Measurements from ENCODE around the gene MRPL51. TPM values are rescaled to one million over a fixed set of nuclear protein-coding genes. Genes with fewer than 3 reads are reported as not detected.

Gene MRPL51
- 432 and 456 TPM in 2 replicates for total RNA-seq (2021)
- percentile 97 among the genes with signal in this experiment for Bru-seq, nascent RNA
- percentile 97 among the genes with signal in this experiment for BruChase-seq, experiment 1, labeled RNA remaining after a 2-hour chase
- BruChase-seq, experiment 2, labeled RNA remaining after a 6-hour chase = percentile 99 among the genes with signal in this experiment
- long read RNA-seq, transcript MRPL51-202 (3 exons, 601 nt) = minor isoform, 74 of 701 reads
- long read RNA-seq, transcript MRPL51-204 (3 exons, 343 nt) = minor isoform, 6 of 701 reads
- long read RNA-seq, transcript MRPL51-201 (3 exons, 1,234 nt) = major isoform, 395 of 701 reads
- long read RNA-seq, transcript MRPL51-205 (3 exons, 814 nt) = minor isoform, 54 of 701 reads
- long read RNA-seq, partial matches to known transcripts = 2 of 701 reads
- long read RNA-seq, other reads (novel, unspliced or antisense) = 165 of 701 reads

DNA sequence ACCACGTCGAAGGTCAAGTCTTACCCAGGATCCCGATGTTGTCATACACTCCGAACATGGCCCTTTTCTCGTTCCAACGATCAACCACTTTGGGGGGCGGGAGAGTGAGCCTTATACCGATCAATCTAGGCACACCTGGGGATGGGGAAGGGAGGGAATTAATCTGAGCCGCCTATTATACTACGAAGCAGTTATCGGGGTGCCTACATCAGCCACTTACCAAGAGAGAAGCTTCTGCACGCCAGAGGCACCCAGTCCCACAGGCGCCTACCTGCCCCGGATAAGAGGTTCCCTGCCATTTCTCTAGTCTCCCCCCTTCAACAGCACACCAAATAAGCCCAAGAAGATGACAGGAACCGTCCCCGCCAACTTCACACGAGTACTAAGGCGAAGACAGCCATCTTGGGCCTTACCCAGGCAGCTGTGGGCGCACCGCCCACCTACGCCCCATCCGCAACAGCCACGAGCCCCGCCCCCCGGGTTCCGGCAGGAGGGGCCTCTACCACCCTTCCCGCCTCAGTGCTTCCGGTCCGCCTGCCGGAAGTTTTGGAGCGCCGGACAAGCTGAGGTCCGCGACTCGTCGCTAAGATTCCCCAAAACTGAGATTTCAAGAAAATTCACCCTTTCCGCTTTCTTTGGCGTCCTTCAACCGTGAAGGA lies at the start of gene MRPL51:
Gene MRPL51 (minus strand): TSS at position 425 of the 659 bp plus-strand sequence. CDS start 126 bp downstream, at position 299.
- Histone ChIP-seq H3K4me1 (replicated peaks; ENCODE audit: insufficient read depth) (peaks cover 24% of the 10 kb centered on the region), H3K36me3 (ENCODE audit: low read depth) (peaks cover 31% of the 10 kb centered on the region), H3K27me3 (ENCODE audit: insufficient read depth, low read depth) (no peaks in the 10 kb centered on the region), H3K4me2 (peak within 1 kb of the TSS; percentile 93), H3K9me3 (ENCODE audit: insufficient read depth, low read depth) (no peaks in the 10 kb centered on the region), H3K4me3 (peak within 1 kb of the TSS; percentile 87), H2AFZ (peak within 1 kb of the TSS; percentile 91), H3K27ac (peak within 1 kb of the TSS; percentile 85), H3F3A (ENCODE audit: insufficient read depth, low read depth) (peaks cover 18% of the 10 kb centered on the region; the same call in 1 of the 2 replicates), H4K20me1 (ENCODE audit: insufficient read depth) (peaks cover 2% of the 10 kb centered on the region; the same call in 1 of the 2 replicates), H3K79me2 (ENCODE audit: low read depth) (peaks cover 54% of the 10 kb centered on the region), H3K9me2 (ENCODE audit: insufficient read depth) (no peaks in the 10 kb centered on the region)
- ChIA-PET CTCF (interaction anchor here (0.8 kb wide), 1 partner anchor 28 kb away, joined by 4 read pairs; no protein-coding TSS in a partner anchor), POLR2A (ENCODE audit: unreplicated experiment) (interaction anchor here (0.5 to 1.2 kb wide), 13 partner anchors 22 to 439 kb away, joined by 3 to 9 read pairs (median 4); partner anchors contain the start of genes LTBR, TNFRSF1A and VAMP1)
- DNase-seq = peak; percentile 86 to 99
- intact Hi-C loops (cut with micrococcal nuclease; ENCODE audit: unreplicated experiment) = loop anchor here (1.0 to 5.0 kb wide), 5 partner anchors 22 to 116 kb away; partner anchors contain the start of gene SCNN1A
- BruUV-seq (replicated peaks) = TSS peak; percentile 82
- no peak for TF ChIP-seq EZH2 (IDR thresholded peaks at IDR 0.05; ENCODE audit: low read depth)
- TF ChIP-seq, protein P1, sequence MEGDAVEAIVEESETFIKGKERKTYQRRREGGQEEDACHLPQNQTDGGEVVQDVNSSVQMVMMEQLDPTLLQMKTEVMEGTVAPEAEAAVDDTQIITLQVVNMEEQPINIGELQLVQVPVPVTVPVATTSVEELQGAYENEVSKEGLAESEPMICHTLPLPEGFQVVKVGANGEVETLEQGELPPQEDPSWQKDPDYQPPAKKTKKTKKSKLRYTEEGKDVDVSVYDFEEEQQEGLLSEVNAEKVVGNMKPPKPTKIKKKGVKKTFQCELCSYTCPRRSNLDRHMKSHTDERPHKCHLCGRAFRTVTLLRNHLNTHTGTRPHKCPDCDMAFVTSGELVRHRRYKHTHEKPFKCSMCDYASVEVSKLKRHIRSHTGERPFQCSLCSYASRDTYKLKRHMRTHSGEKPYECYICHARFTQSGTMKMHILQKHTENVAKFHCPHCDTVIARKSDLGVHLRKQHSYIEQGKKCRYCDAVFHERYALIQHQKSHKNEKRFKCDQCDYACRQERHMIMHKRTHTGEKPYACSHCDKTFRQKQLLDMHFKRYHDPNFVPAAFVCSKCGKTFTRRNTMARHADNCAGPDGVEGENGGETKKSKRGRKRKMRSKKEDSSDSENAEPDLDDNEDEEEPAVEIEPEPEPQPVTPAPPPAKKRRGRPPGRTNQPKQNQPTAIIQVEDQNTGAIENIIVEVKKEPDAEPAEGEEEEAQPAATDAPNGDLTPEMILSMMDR (conservative IDR thresholded peaks at IDR 0.05) = no peak

DNA sequence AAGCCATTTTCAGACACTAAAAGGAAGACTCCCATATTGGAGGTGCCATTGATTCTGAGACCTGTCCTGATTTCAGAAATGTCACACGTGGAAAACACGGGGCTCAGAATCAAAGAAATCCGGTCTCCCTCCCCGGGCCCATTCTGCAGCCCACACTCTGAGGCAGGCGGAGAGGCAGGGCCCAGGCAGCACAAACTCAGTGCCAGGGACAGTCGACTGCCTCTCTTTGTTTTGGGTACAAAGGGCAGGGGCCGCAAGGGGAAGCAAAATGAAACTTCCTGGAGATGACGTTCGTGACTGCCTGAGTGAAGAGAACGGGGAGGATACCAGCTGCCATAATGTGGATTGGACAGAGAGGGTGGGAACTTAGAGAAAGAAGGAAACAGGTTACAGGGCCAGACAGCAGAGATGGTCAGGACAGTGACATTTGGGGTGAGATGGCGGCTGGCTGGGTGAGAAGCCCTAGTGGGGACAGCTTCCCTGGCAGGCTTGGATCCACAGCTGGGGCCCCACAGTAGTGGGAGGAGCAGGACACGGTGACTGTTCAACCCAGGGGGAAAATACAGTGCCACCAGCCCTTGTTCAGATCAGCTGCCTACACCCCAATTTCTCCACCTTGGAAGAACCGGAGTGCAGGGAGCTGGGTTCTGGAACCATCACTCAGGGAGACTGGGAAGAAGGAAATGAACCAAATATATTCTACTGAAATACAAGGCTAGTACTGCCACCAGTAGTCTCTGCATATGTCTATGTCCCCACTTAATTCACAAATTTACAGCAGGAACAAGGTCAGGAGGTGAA lies 49.3 kb upstream of the MRPL51 start:
- POLR2A ChIA-PET (ENCODE audit: unreplicated experiment) = no interaction called here
- H3K4me1 ChIP-seq (replicated peaks; ENCODE audit: insufficient read depth) = peaks cover 15% of the 10 kb centered on the region
- BruUV-seq (replicated peaks) = no TSS peak
- CTCF ChIA-PET = no interaction called here
- peaks cover 41% of the 10 kb centered on the region for H3F3A ChIP-seq (ENCODE audit: insufficient read depth, low read depth)
- H3K9me3 ChIP-seq (ENCODE audit: insufficient read depth, low read depth) = no peaks in the 10 kb centered on the region
- H3K79me2 ChIP-seq (ENCODE audit: low read depth) = peaks cover 3% of the 10 kb centered on the region
- peaks cover 19% of the 10 kb centered on the region for H4K20me1 ChIP-seq (ENCODE audit: insufficient read depth)
- no peak for DNase-seq
- H2AFZ ChIP-seq = no peak overlapping the region
- TF ChIP-seq, protein P1 (conservative IDR thresholded peaks at IDR 0.05) = no peak
- TF ChIP-seq EZH2 (IDR thresholded peaks at IDR 0.05; ENCODE audit: low read depth) = no peak
- intact Hi-C loops (cut with micrococcal nuclease; ENCODE audit: unreplicated experiment) = no loop called here
- H3K27me3 ChIP-seq (ENCODE audit: insufficient read depth, low read depth) = no peaks in the 10 kb centered on the region
- H3K9me2 ChIP-seq (ENCODE audit: insufficient read depth) = no peaks in the 10 kb centered on the region
- no peak overlapping the region for H3K27ac ChIP-seq
- H3K4me2 ChIP-seq = no peak overlapping the region
- H3K4me3 ChIP-seq = no peak overlapping the region
- peaks cover 14% of the 10 kb centered on the region for H3K36me3 ChIP-seq (ENCODE audit: low read depth)

All from PC-9 (cell line).